Measurements from ENCODE around the gene ZNF688. TPM values are rescaled to one million over a fixed set of nuclear protein-coding genes. Genes with fewer than 3 reads are reported as not detected.

ZNF688 gene
- total and polyA plus RNA-seq, 2 of the 8 experiments (the other 6 are each of a cell fraction or from before 2014, with no cell fraction given) = 2.7 to 3.5 TPM

- TF ChIP-seq BRCA1 (IDR thresholded peaks at IDR 0.05; ENCODE audit: low read depth, low read length) (no peak), ATF3 (IDR thresholded peaks at IDR 0.05; ENCODE audit: insufficient read depth, low read depth, low read length) (no peak), MAX (IDR thresholded peaks at IDR 0.05) (no peak), POU5F1 (IDR thresholded peaks at IDR 0.05; ENCODE audit: low read depth, low read length) (no peak)
Observed at GRCh38 chr16:30619202-30619601, 47.7 kb upstream of the ZNF688 start (continued).

Measured in H1 (cell line).